Measurements from ENCODE around the gene PPIL1. TPM values are rescaled to one million over a fixed set of nuclear protein-coding genes. Genes with fewer than 3 reads are reported as not detected.
"Not testable (repeated sequence)": the region's sequence is repeated elsewhere in the genome, so short reads cannot be mapped to it uniquely, and the experiment has no call there.

PPIL1 gene
- total RNA-seq, 1 experiment from 2014 or later, result 87.8 TPM

- H3K9ac ChIP-seq (ENCODE audit: extremely low read depth, insufficient read length, low read length), result no peak overlapping the region
- WGBS (ENCODE audit: extremely low coverage, insufficient read length, low lambda C conversion rate), result no CpG with 5 or more reads among the region's 8 CpGs
Observed at GRCh38 chr6:36893976-36894932, 19.7 kb upstream of the PPIL1 start.

GRCh38 chr6:36891153-36891552 lies 16.6 kb upstream of the PPIL1 start:
- not testable (repeated sequence) for H4K91ac ChIP-seq (ENCODE audit: insufficient read length, low read depth, low read length)

More at GRCh38 chr6:36893976-36894932, 19.7 kb upstream of the PPIL1 start:
- Histone ChIP-seq H3K23ac (ENCODE audit: insufficient read length, low read depth, low read length) (no peak overlapping the region), H3K4me1 (ENCODE audit: insufficient read depth, low read length) (no peaks in the 10 kb centered on the region), H3K27ac (ENCODE audit: insufficient read length, low read depth, low read length) (no peak overlapping the region), H3K27me3 (ENCODE audit: insufficient read depth, low read length) (no peaks in the 10 kb centered on the region), H3T11ph (ENCODE audit: low read length) (no peak overlapping the region), H2BK120ac (ENCODE audit: low read depth, low read length, poor library complexity, severe bottlenecking) (no peak overlapping the region), H4K5ac (ENCODE audit: insufficient read length, low read depth, low read length) (no peak overlapping the region), H4K20me1 (ENCODE audit: control insufficient read depth, insufficient read depth, insufficient read length) (no peaks in the 10 kb centered on the region), H2AK5ac (ENCODE audit: insufficient read length, low read length) (no peak overlapping the region), H3K4ac (ENCODE audit: low read depth, low read length) (no peak overlapping the region), H3K4me2 (ENCODE audit: insufficient read depth, insufficient read length, low read length) (no peak overlapping the region), H4K91ac (ENCODE audit: insufficient read length, low read depth, low read length) (no peak overlapping the region), H3K9me3 (ENCODE audit: control insufficient read depth, low read depth, low read length) (no peaks in the 10 kb centered on the region), H2BK15ac (ENCODE audit: low read depth, low read length) (no peak overlapping the region), H2BK5ac (ENCODE audit: insufficient read length, low read length) (no peak overlapping the region), H3K79me1 (ENCODE audit: insufficient read depth, low read depth, low read length, poor library complexity, severe bottlenecking) (no peaks in the 10 kb centered on the region), H2BK20ac (ENCODE audit: low read depth, low read length, poor library complexity, severe bottlenecking) (no peak overlapping the region), H3K79me2 (ENCODE audit: insufficient read depth, low read length) (no peaks in the 10 kb centered on the region), H2BK12ac (ENCODE audit: insufficient read length, low read depth, low read length) (no peak overlapping the region), H3K56ac (ENCODE audit: insufficient read length, low read depth, low read length) (no peak overlapping the region), H3K18ac (ENCODE audit: insufficient read length, low read depth, low read length) (no peak overlapping the region), H4K8ac (replicated peaks; ENCODE audit: insufficient read length, low read depth, low read length) (no peak overlapping the region), H2AFZ (ENCODE audit: low read length) (no peak overlapping the region), H3K23me2 (ENCODE audit: insufficient read length, low read depth, low read length, poor library complexity, severe bottlenecking) (no peaks in the 10 kb centered on the region), H3K14ac (ENCODE audit: insufficient read depth, low read length) (no peak overlapping the region)
- H3K9me3 Mint-ChIP-seq, result no peaks in the 10 kb centered on the region
- H3K27me3 Mint-ChIP-seq (ENCODE audit: low read depth), result no peaks in the 10 kb centered on the region; the same call in 1 of the 2 replicates
- H3K27ac Mint-ChIP-seq, result 0 out of 7 replicates have a peak overlapping the region, but pooled peaks of 1 of the 3 experiments have one; percentile 37
- H3K36me3 Mint-ChIP-seq (ENCODE audit: insufficient read depth in 1 of 3, low read depth in 3 of 3), result no peaks in the 10 kb centered on the region
- no peaks in the 10 kb centered on the region for H3K4me1 Mint-ChIP-seq
- no peak for TF ChIP-seq CTCF (conservative IDR thresholded peaks at IDR 0.05)
- H3K4me3 Mint-ChIP-seq, result no peak overlapping the region
- no peak for DNase-seq

More at GRCh38 chr6:36891153-36891552, 16.6 kb upstream of the PPIL1 start:
- not testable (repeated sequence) for H4K20me1 ChIP-seq (ENCODE audit: control insufficient read depth, insufficient read depth, insufficient read length); H2BK15ac ChIP-seq (ENCODE audit: low read depth, low read length); H3K56ac ChIP-seq (ENCODE audit: insufficient read length, low read depth, low read length); H2BK20ac ChIP-seq (ENCODE audit: low read depth, low read length, poor library complexity, severe bottlenecking); H3K27ac Mint-ChIP-seq; H3K36me3 Mint-ChIP-seq (ENCODE audit: insufficient read depth in 1 of 3, low read depth in 3 of 3); H3K9me3 ChIP-seq (ENCODE audit: control insufficient read depth, low read depth, low read length); H3K79me1 ChIP-seq (ENCODE audit: insufficient read depth, low read depth, low read length, poor library complexity, severe bottlenecking); H2BK12ac ChIP-seq (ENCODE audit: insufficient read length, low read depth, low read length); H2AK5ac ChIP-seq (ENCODE audit: insufficient read length, low read length); H4K5ac ChIP-seq (ENCODE audit: insufficient read length, low read depth, low read length); H3K14ac ChIP-seq (ENCODE audit: insufficient read depth, low read length); H2AFZ ChIP-seq (ENCODE audit: low read length); H3K27me3 ChIP-seq (ENCODE audit: insufficient read depth, low read length); H3K23ac ChIP-seq (ENCODE audit: insufficient read length, low read depth, low read length); H3K23me2 ChIP-seq (ENCODE audit: insufficient read length, low read depth, low read length, poor library complexity, severe bottlenecking); H3K4me3 Mint-ChIP-seq; H3K4me2 ChIP-seq (ENCODE audit: insufficient read depth, insufficient read length, low read length); H3K4me1 Mint-ChIP-seq; DNase-seq; H3K4me1 ChIP-seq (ENCODE audit: insufficient read depth, low read length); H3K18ac ChIP-seq (ENCODE audit: insufficient read length, low read depth, low read length); H3K4ac ChIP-seq (ENCODE audit: low read depth, low read length); H3K79me2 ChIP-seq (ENCODE audit: insufficient read depth, low read length); H3K27ac ChIP-seq (ENCODE audit: insufficient read length, low read depth, low read length); H3K9me3 Mint-ChIP-seq; H2BK5ac ChIP-seq (ENCODE audit: insufficient read length, low read length); H2BK120ac ChIP-seq (ENCODE audit: low read depth, low read length, poor library complexity, severe bottlenecking); H3K27me3 Mint-ChIP-seq (ENCODE audit: low read depth); H3K9ac ChIP-seq (ENCODE audit: extremely low read depth, insufficient read length, low read length); H3T11ph ChIP-seq (ENCODE audit: low read length); H4K8ac ChIP-seq (replicated peaks; ENCODE audit: insufficient read length, low read depth, low read length)
- WGBS (ENCODE audit: extremely low coverage, insufficient read length, low lambda C conversion rate), result no CpG with 5 or more reads among the region's 2 CpGs

Measured in H9 (cell line).